A549 (cell line): ENCODE data around the gene PLEKHA8. TPM values are rescaled to one million over a fixed set of nuclear protein-coding genes. Genes with fewer than 3 reads are reported as not detected.

Source experiments
- ATAC-seq, 2 experiments: fragments of 200-7000 bp in 1 of 2; fragments of >200 bp in 1 of 2; cut with Nextera tagmentation in 1 of 2; cut with Tn5 transposase in 1 of 2; 3 replicates each; pipeline versions ENCODE4 v1.8.0 to v1.9.1; 2018 to 2020; ENCODE audit warnings: mild to moderate bottlenecking in 1 of 2, moderate library complexity in 1 of 2
- CTCF ChIA-PET: fragments of 300-600 bp; sonication (Branson Sonifier 250); formaldehyde crosslinking; extraction: SDS; loops from one replicate; lab custom pipeline; 2021; ENCODE audit warnings: antibody characterized with exemption, inconsistent platforms; lab: Yijun Ruan, JAX
- POLR2A ChIA-PET: fragments of 350-600 bp; formaldehyde crosslinking; extraction: SDS; loops from one replicate; lab custom pipeline; 2021; ENCODE audit warnings: antibody characterized with exemption, inconsistent platforms; lab: Yijun Ruan, JAX
- DNase-seq, 2 experiments: peaks; one replicate each; pipeline versions ENCODE4 v3.0.0 to v3.0.0-alpha.2; 2011 to 2016; ENCODE audit warnings: low read depth in 1 of 2, low spot score in 1 of 2
- FAIRE-seq: peaks from 2 replicates; lab custom pipeline; 2011; peaks lifted over from hg19 to GRCh38; lab: Jason Lieb, UNC
- H3K27ac ChIP-seq, 2 experiments: fragments of >200 bp; sonication (Bioruptor Twin); formaldehyde crosslinking; 3 replicates each; pipeline ENCODE4 v1.5.1; 2016 to 2017
- H3K4me1 ChIP-seq: fragments of >200 bp; sonication (Bioruptor Twin); formaldehyde crosslinking; 3 replicates; pipeline ENCODE4 v1.6.1; 2016
- H3K4me2 ChIP-seq: fragments of >200 bp; sonication (Bioruptor Twin); formaldehyde crosslinking; 3 replicates; pipeline ENCODE4 v1.6.1; 2016
- H3K4me3 ChIP-seq: fragments of >200 bp; sonication (Bioruptor Twin); formaldehyde crosslinking; 3 replicates; pipeline ENCODE4 v1.5.1; 2016
- H3K9me3 ChIP-seq: fragments of >200 bp; sonication (Bioruptor Twin); formaldehyde crosslinking; 3 replicates; pipeline ENCODE4 v1.6.1; 2016
- CBX2 ChIP-seq: fragments of 200-600 bp; sonication (generic); IDR thresholded peaks from 2 replicates; pipeline ENCODE4 v1.6.1; 2016; ENCODE audit warnings: low read depth, mild to moderate bottlenecking, borderline replicate concordance
- CBX8 ChIP-seq: fragments of 200-600 bp; sonication (generic); IDR thresholded peaks from 2 replicates; pipeline ENCODE4 v1.6.1; 2016
- CEBPB ChIP-seq, 2 experiments: fragments of >200 bp in 1 of 2; sonication (Bioruptor Twin) in 1 of 2; formaldehyde crosslinking in 1 of 2; IDR thresholded peaks; 2 replicates each; pipeline ENCODE4 v1.6.1; 2012 to 2016
- CHD2 ChIP-seq: fragments of 150-350 bp; IDR thresholded peaks from 2 replicates; pipeline ENCODE4 v1.6.1; 2014; ENCODE audit warnings: low read length; ENCODE audit not compliant: partially characterized antibody
- CHD4 ChIP-seq: fragments of 200-600 bp; sonication (generic); IDR thresholded peaks from 2 replicates; pipeline ENCODE4 v1.6.1; 2016; ENCODE audit warnings: antibody characterized with exemption, mild to moderate bottlenecking, borderline replicate concordance
- CTCF ChIP-seq: fragments of >200 bp; sonication (Bioruptor Twin); formaldehyde crosslinking; IDR thresholded peaks from 3 replicates; pipeline ENCODE4 v1.5.1; 2016
- EHMT2 ChIP-seq: fragments of 200-600 bp; sonication (generic); IDR thresholded peaks from 2 replicates; pipeline ENCODE4 v1.6.1; 2016; ENCODE audit warnings: antibody characterized with exemption, low read depth, mild to moderate bottlenecking, moderate library complexity
- EP300 ChIP-seq, 2 experiments: fragments of >200 bp; sonication (Bioruptor Twin); formaldehyde crosslinking; IDR thresholded peaks; 2 replicates in 1 of 2; 3 replicates in 1 of 2; pipeline ENCODE4 v1.6.1; 2016 to 2017
- FOSL2 ChIP-seq, 2 experiments: fragments of 450-650 bp in 1 of 2; fragments of >200 bp in 1 of 2; sonication (Bioruptor Twin) in 1 of 2; formaldehyde crosslinking; IDR thresholded peaks; 2 replicates each; pipeline versions ENCODE4 v1.5.0 to v1.6.1; 2016 to 2020; ENCODE audit warnings: mild to moderate bottlenecking in 1 of 2, moderate library complexity in 1 of 2
- GATA3 ChIP-seq: IDR thresholded peaks from 2 replicates; pipeline ENCODE4 v1.6.1; 2012; ENCODE audit warnings: borderline replicate concordance
- HMGXB4 ChIP-seq: fragments of 250-450 bp; sonication (Bioruptor Pico); IDR thresholded peaks from 2 replicates; pipeline ENCODE4 v1.5.0; 2021; ENCODE audit warnings: mild to moderate bottlenecking, moderate library complexity, borderline replicate concordance
- HOXB5 ChIP-seq: fragments of 250-450 bp; sonication (Bioruptor Pico); IDR thresholded peaks from 2 replicates; pipeline ENCODE4 v1.5.0; 2020; ENCODE audit warnings: mild to moderate bottlenecking, moderate library complexity
- KDM1A ChIP-seq: fragments of 200-600 bp; sonication (generic); IDR thresholded peaks from 2 replicates; pipeline ENCODE4 v1.6.1; 2016; ENCODE audit warnings: low read depth, mild to moderate bottlenecking
- MAX ChIP-seq: IDR thresholded peaks from 2 replicates; pipeline ENCODE4 v1.6.1; 2012
- MAZ ChIP-seq: fragments of 150-350 bp; IDR thresholded peaks from 2 replicates; pipeline ENCODE4 v1.6.1; 2014; ENCODE audit warnings: antibody characterized with exemption, low read depth, low read length, borderline replicate concordance
- MYC ChIP-seq: IDR thresholded peaks from 2 replicates; pipeline ENCODE4 v1.6.1; 2012; ENCODE audit warnings: mild to moderate bottlenecking, inconsistent platforms, low read length, improper control_type of control experiment, borderline replicate concordance
- NPAS2 ChIP-seq: fragments of 250-450 bp; sonication (Bioruptor Pico); IDR thresholded peaks from 2 replicates; pipeline ENCODE4 v1.8.0; 2022; ENCODE audit warnings: mild to moderate bottlenecking, moderate library complexity, borderline replicate concordance
- NR3C1 ChIP-seq: fragments of >200 bp; sonication (Bioruptor Twin); formaldehyde crosslinking; IDR thresholded peaks from 3 replicates; pipeline ENCODE4 v1.6.1; 2017
- PHF8 ChIP-seq: fragments of 200-600 bp; sonication (generic); IDR thresholded peaks from 2 replicates; pipeline ENCODE4 v1.6.1; 2016; ENCODE audit warnings: low read depth, mild to moderate bottlenecking, antibody characterized with exemption, moderate library complexity, borderline replicate concordance
- POLR2A ChIP-seq: IDR thresholded peaks from 2 replicates; pipeline ENCODE4 v1.6.1; 2012; ENCODE audit warnings: mild to moderate bottlenecking, low read length
- POLR2AphosphoS2 ChIP-seq: conservative IDR thresholded peaks from 2 replicates; pipeline ENCODE4 v1.6.1; 2012; ENCODE audit warnings: low read length, improper control_type of control experiment, inconsistent platforms
- RAD21 ChIP-seq, 2 experiments: fragments of >200 bp in 1 of 2; sonication (Bioruptor Twin) in 1 of 2; formaldehyde crosslinking in 1 of 2; IDR thresholded peaks in 1 of 2; conservative IDR thresholded peaks in 1 of 2; 2 replicates in 1 of 2; 3 replicates in 1 of 2; pipeline ENCODE4 v1.6.1; 2012 to 2018; ENCODE audit warnings: inconsistent platforms in 1 of 2
- RCOR1 ChIP-seq: fragments of 150-350 bp; IDR thresholded peaks from 2 replicates; pipeline ENCODE4 v1.6.1; 2014; ENCODE audit warnings: antibody characterized with exemption, low read length, low read depth
- RNF2 ChIP-seq: fragments of 200-600 bp; sonication (generic); IDR thresholded peaks from 2 replicates; pipeline ENCODE4 v1.6.1; 2016; ENCODE audit warnings: low read depth, mild to moderate bottlenecking, antibody characterized with exemption, moderate library complexity, borderline replicate concordance
- SMC3 ChIP-seq: fragments of >200 bp; sonication (Bioruptor Twin); formaldehyde crosslinking; IDR thresholded peaks from 3 replicates; pipeline ENCODE4 v1.6.1; 2018; ENCODE audit warnings: inconsistent platforms
- TFCP2L1 ChIP-seq: fragments of 250-450 bp; sonication (Bioruptor Pico); IDR thresholded peaks from 2 replicates; pipeline ENCODE4 v1.5.0; 2021; ENCODE audit warnings: mild to moderate bottlenecking
- ZC3H11A ChIP-seq: fragments of 450-650 bp; IDR thresholded peaks from 2 replicates; pipeline ENCODE4 v1.6.1; 2014; ENCODE audit warnings: antibody characterized with exemption, mild to moderate bottlenecking
- ZNF302 ChIP-seq: fragments of 250-450 bp; sonication (Bioruptor Pico); IDR thresholded peaks from 2 replicates; pipeline ENCODE4 v1.9.0; 2021; ENCODE audit warnings: inconsistent platforms, mild to moderate bottlenecking, moderate library complexity
- WGBS: methylation state at CpG from one replicate; pipeline ENCODE4 v1.1.6; 2017; ENCODE audit errors: missing lambda C conversion rate; 5-methylcytosine and 5-hydroxymethylcytosine counted together
- polyA plus RNA-seq, 4 experiments: library from polyadenylated mRNA; depleted of rRNA in 3 of 4; stranded (reverse); fragments of >200 nt; fragmentation: RNase III in 1 of 4; extraction: RNeasy Plus Mini Kit Qiagen cat#74134 plus additional on column Dnase treatment in 1 of 4; gene quantifications; 2 replicates in 3 of 4; 3 replicates in 1 of 4; pipeline ENCODE4 v1.2.3, GENCODE V29; 2011 to 2017

Gene PLEKHA8
- polyA plus RNA-seq, 2 of the 4 experiments (the other 2 are of a cell fraction) = 5.9 to 10.9 TPM

GRCh38 chr7:30036220-30036619 is 8.0 kb downstream of the PLEKHA8 start:
- ATAC-seq = no peak
- H3K9me3 ChIP-seq = no peaks in the 10 kb centered on the region
- TF ChIP-seq CHD4 = no peak
- TF ChIP-seq EP300 (IDR thresholded peaks at IDR 0.05) = no peak
- TF ChIP-seq ZC3H11A = no peak
- no peak for TF ChIP-seq MAX
- TF ChIP-seq RCOR1 = no peak
- TF ChIP-seq CEBPB (IDR thresholded peaks at IDR 0.05) = no peak
- TF ChIP-seq CBX8 = no peak
- no peak for TF ChIP-seq CTCF
- TF ChIP-seq CHD2 = no peak
- no peak for TF ChIP-seq MAZ
- TF ChIP-seq PHF8 = no peak
- TF ChIP-seq NPAS2 (CRISPR knock-in tag) = no peak
- no peak for TF ChIP-seq FOSL2 (IDR thresholded peaks at IDR 0.05)
- TF ChIP-seq FOSL2 (CRISPR knock-in tag; IDR thresholded peaks at IDR 0.05) = no peak
- no peak for TF ChIP-seq RAD21 (conservative IDR thresholded peaks at IDR 0.05 in 1 of 2, IDR thresholded peaks at IDR 0.05 in 1 of 2)
- TF ChIP-seq EHMT2 = no peak
- no peak for TF ChIP-seq HMGXB4 (CRISPR knock-in tag)
- TF ChIP-seq, all 56 proteins: peak for 0
- CTCF ChIA-PET = interaction anchor here (1.0 kb wide), 1 partner anchor 26 kb away, joined by 3 read pairs; no protein-coding TSS in a partner anchor
- Histone ChIP-seq H3K4me3 (no peak overlapping the region), H3K4me2 (no peak overlapping the region), H3K27ac (no peak overlapping the region), H3K4me1 (peaks cover 7% of the 10 kb centered on the region; the same call in 2 of the 3 replicates)
- DNase-seq = no peak
- no peak for FAIRE-seq
- WGBS = 79% methylated on average over 2 of the region's 2 CpGs
- POLR2A ChIA-PET = no interaction called here

- no peak for DNase-seq
- H3K4me2 ChIP-seq = no peak overlapping the region
- H3K27ac ChIP-seq = no peak overlapping the region
- ChIA-PET POLR2A (no interaction called here), CTCF (interaction anchor here (1.4 kb wide), 1 partner anchor 25 kb away, joined by 4 read pairs; no protein-coding TSS in a partner anchor)
- peak; percentile 39 for FAIRE-seq
- ATAC-seq = no peak
- no peak overlapping the region for H3K4me3 ChIP-seq
- no peaks in the 10 kb centered on the region for H3K9me3 ChIP-seq
- 85% methylated on average over 3 of the region's 3 CpGs for WGBS
- H3K4me1 ChIP-seq = no peaks in the 10 kb centered on the region
- no peak for TF ChIP-seq ZC3H11A
- no peak for TF ChIP-seq FOSL2 (IDR thresholded peaks at IDR 0.05)
- no peak for TF ChIP-seq FOSL2 (CRISPR knock-in tag; IDR thresholded peaks at IDR 0.05)
- no peak for TF ChIP-seq NR3C1
- no peak for TF ChIP-seq SMC3
- TF ChIP-seq POLR2A = no peak
- TF ChIP-seq POLR2AphosphoS2 = no peak
- no peak for TF ChIP-seq GATA3
- TF ChIP-seq RAD21 (conservative IDR thresholded peaks at IDR 0.05 in 1 of 2, IDR thresholded peaks at IDR 0.05 in 1 of 2) = no peak
- no peak for TF ChIP-seq ZNF302 (CRISPR knock-in tag)
- no peak for TF ChIP-seq MYC
- no peak for TF ChIP-seq CBX2
- no peak for TF ChIP-seq TFCP2L1 (CRISPR knock-in tag)
- TF ChIP-seq MAX = no peak
- TF ChIP-seq RNF2 = no peak
- TF ChIP-seq HOXB5 = no peak
- no peak for TF ChIP-seq CTCF
- no peak for TF ChIP-seq KDM1A
- no peak for TF ChIP-seq HMGXB4 (CRISPR knock-in tag)
Measured at GRCh38 chr7:30038196-30038980, 10.2 kb downstream of the PLEKHA8 start.
